Activated naive CD4-positive, alpha-beta T cell (primary cell): ENCODE measurements around the gene LBR.

Source experiments
- DNase-seq, 4 experiments: peaks; one replicate each; lab custom pipeline; 2025; lab: John Stamatoyannopoulos, UW

The LBR gene

GRCh38 chr1:225373155-225373554, 54.7 kb downstream of the LBR start:
- DNase-seq: no peak

- DNase-seq: no peak
Observed at GRCh38 chr1:225371366-225372010, 56.4 kb downstream of the LBR start.

- no peak for DNase-seq
Observed at GRCh38 chr1:225368036-225368552, 59.7 kb downstream of the LBR start.

- no peak for DNase-seq
Observed at GRCh38 chr1:225366552-225366951, 61.3 kb downstream of the LBR start.

GRCh38 chr1:225366018-225366417, 61.8 kb downstream of the LBR start:
- DNase-seq: no peak

GRCh38 chr1:225364439-225364838, 63.4 kb downstream of the LBR start:
- DNase-seq: no peak

GRCh38 chr1:225362805-225363204, 65.0 kb downstream of the LBR start:
- no peak for DNase-seq

GRCh38 chr1:225361176-225361575, 66.7 kb downstream of the LBR start:
- DNase-seq: no peak

- no peak for DNase-seq
Observed at GRCh38 chr1:225360119-225360518, 67.7 kb downstream of the LBR start.

- no peak for DNase-seq
Observed at GRCh38 chr1:225355863-225356262, 72.0 kb downstream of the LBR start.

GRCh38 chr1:225354906-225355305, 72.9 kb downstream of the LBR start:
- DNase-seq: no peak
